ENCODE data around the gene REPS2. TPM values are rescaled to one million over a fixed set of nuclear protein-coding genes. Genes with fewer than 3 reads are reported as not detected.

REPS2 gene
- total and polyA plus RNA-seq, 2 donors from 2014 or later: 19.6 to 36.3 TPM

DNA sequence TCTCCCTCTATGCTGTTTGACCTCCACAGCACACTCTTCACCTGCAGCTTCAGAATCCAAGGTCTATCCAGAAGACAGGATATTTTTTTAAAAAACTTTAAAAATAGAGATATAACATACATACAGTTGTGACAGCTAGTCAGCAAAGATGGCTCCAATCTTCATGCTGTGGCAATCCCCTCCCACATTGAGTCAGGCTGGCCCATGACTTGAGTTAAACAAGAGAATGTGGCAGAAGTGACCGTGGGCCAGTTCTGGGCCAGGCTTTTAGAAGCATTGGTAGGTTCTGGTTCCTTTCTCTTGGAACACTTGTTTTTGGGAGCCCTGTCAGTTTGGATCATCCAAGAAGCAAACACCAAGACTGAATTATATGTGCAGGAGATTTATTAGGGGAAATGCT lies 36.1 kb upstream of the REPS2 start:
- TF ChIP-seq, protein P1, sequence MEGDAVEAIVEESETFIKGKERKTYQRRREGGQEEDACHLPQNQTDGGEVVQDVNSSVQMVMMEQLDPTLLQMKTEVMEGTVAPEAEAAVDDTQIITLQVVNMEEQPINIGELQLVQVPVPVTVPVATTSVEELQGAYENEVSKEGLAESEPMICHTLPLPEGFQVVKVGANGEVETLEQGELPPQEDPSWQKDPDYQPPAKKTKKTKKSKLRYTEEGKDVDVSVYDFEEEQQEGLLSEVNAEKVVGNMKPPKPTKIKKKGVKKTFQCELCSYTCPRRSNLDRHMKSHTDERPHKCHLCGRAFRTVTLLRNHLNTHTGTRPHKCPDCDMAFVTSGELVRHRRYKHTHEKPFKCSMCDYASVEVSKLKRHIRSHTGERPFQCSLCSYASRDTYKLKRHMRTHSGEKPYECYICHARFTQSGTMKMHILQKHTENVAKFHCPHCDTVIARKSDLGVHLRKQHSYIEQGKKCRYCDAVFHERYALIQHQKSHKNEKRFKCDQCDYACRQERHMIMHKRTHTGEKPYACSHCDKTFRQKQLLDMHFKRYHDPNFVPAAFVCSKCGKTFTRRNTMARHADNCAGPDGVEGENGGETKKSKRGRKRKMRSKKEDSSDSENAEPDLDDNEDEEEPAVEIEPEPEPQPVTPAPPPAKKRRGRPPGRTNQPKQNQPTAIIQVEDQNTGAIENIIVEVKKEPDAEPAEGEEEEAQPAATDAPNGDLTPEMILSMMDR (IDR thresholded peaks at IDR 0.05; ENCODE audit: borderline replicate concordance, extremely low read depth, insufficient read depth): no peak
- no peak for DNase-seq
- intact Hi-C loops (cut with DNase I): no loop called here
- Histone ChIP-seq H3K4me3 (ENCODE audit: low read length in 3 of 3) (no peak overlapping the region), H3K4me1 (ENCODE audit: control insufficient read depth in 2 of 3, insufficient read depth in 2 of 3, low read depth in 1 of 3, low read length in 3 of 3) (no peaks in the 10 kb centered on the region), H3K9me3 (ENCODE audit: control insufficient read depth in 2 of 3, insufficient read depth in 1 of 3, low read length in 3 of 3) (no peaks in the 10 kb centered on the region), H3K36me3 (ENCODE audit: control insufficient read depth in 2 of 3, insufficient read depth in 3 of 3, low read length in 3 of 3) (no peaks in the 10 kb centered on the region), H3K9ac (ENCODE audit: low read length in 3 of 3) (no peak overlapping the region), H3K27me3 (ENCODE audit: control insufficient read depth, insufficient read depth, low read length) (peaks cover 12% of the 10 kb centered on the region), H3K27ac (ENCODE audit: low read depth in 2 of 2, low read length in 2 of 2) (no peak overlapping the region)
- no peak for FAIRE-seq

DNA sequence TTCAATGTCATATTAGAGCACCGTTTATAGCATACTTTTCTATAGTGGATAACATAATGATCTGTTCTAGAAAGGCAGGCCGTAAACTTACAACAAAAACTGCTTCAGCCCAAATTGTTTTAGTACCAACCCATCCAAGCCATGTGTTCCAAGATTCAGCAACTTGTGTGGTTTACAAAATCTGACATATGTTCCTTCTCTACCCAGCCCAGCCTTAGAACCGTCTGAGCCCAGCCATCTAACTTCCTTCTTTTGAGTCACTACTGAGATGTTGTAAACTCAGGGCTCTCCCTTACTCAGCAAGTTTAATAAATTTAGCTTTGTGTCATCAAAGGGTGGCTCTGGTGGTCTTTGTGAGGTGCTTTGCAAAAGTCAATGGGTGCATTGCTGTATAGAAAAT lies 32.4 kb upstream of the REPS2 start:
- intact Hi-C loops (cut with DNase I): no loop called here
- Histone ChIP-seq H3K27me3 (ENCODE audit: control insufficient read depth, insufficient read depth, low read length) (peaks cover 6% of the 10 kb centered on the region), H3K4me1 (ENCODE audit: control insufficient read depth in 2 of 3, insufficient read depth in 2 of 3, low read depth in 1 of 3, low read length in 3 of 3) (no peaks in the 10 kb centered on the region), H3K9me3 (ENCODE audit: control insufficient read depth in 2 of 3, insufficient read depth in 1 of 3, low read length in 3 of 3) (no peaks in the 10 kb centered on the region), H3K4me3 (ENCODE audit: low read length in 3 of 3) (no peak overlapping the region), H3K9ac (ENCODE audit: low read length in 3 of 3) (no peak overlapping the region), H3K36me3 (ENCODE audit: control insufficient read depth in 2 of 3, insufficient read depth in 3 of 3, low read length in 3 of 3) (no peaks in the 10 kb centered on the region), H3K27ac (ENCODE audit: low read depth in 2 of 2, low read length in 2 of 2) (no peak overlapping the region)
- FAIRE-seq (no peak), DNase-seq (no peak)
- TF ChIP-seq, protein P1 (IDR thresholded peaks at IDR 0.05; ENCODE audit: borderline replicate concordance, extremely low read depth, insufficient read depth): no peak

DNA sequence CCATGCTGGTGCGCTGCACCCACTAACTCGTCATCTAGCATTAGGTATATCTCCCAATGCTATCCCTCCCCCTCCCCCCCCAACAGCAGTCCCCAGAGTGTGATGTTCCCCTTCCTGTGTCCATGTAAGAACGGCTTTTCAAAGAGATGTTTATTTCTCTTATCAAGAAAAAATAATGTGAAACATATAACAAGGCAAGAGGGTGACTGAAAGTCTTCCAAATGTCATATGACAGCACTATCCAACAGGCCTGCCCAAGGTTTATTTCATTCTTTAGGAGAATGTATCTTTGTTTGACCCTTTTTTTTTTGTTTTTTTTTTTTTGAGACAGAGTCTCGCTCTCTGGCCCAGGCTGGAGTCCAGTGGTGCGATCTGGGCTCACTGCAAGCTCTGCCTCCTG lies 29.9 kb upstream of the REPS2 start:
- DNase-seq (no peak), FAIRE-seq (no peak)
- intact Hi-C loops (cut with DNase I): no loop called here
- Histone ChIP-seq H3K9me3 (ENCODE audit: control insufficient read depth in 2 of 3, insufficient read depth in 1 of 3, low read length in 3 of 3) (no peaks in the 10 kb centered on the region), H3K36me3 (ENCODE audit: control insufficient read depth in 2 of 3, insufficient read depth in 3 of 3, low read length in 3 of 3) (no peaks in the 10 kb centered on the region), H3K4me1 (ENCODE audit: control insufficient read depth in 2 of 3, insufficient read depth in 2 of 3, low read depth in 1 of 3, low read length in 3 of 3) (no peaks in the 10 kb centered on the region), H3K27ac (ENCODE audit: low read depth in 2 of 2, low read length in 2 of 2) (no peak overlapping the region), H3K27me3 (ENCODE audit: control insufficient read depth, insufficient read depth, low read length) (peaks cover 9% of the 10 kb centered on the region), H3K9ac (ENCODE audit: low read length in 3 of 3) (no peak overlapping the region), H3K4me3 (ENCODE audit: low read length in 3 of 3) (no peak overlapping the region)
- TF ChIP-seq, protein P1 (IDR thresholded peaks at IDR 0.05; ENCODE audit: borderline replicate concordance, extremely low read depth, insufficient read depth): no peak

DNA sequence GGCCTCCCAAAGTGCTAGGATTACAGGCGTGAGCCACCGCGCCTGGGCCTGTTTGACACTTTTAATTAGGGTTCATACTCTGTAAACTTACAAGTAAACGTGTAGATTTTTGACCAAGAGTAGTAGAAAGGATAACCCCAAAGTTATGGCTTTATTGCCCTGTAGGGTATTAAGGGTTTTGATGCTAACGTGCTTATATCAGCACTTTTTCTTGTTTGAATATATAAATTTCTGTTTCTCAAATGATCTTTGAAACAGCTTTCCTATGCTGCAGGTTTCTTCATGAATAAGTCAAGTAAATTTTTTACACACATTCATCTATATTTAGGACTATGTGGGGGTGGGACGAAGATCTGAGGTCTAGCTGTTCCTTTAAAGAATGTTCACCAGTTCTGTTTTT lies 29.3 kb upstream of the REPS2 start:
- FAIRE-seq (no peak), DNase-seq (no peak)
- Histone ChIP-seq H3K9ac (ENCODE audit: low read length in 3 of 3) (no peak overlapping the region), H3K9me3 (ENCODE audit: control insufficient read depth in 2 of 3, insufficient read depth in 1 of 3, low read length in 3 of 3) (no peaks in the 10 kb centered on the region), H3K27me3 (ENCODE audit: control insufficient read depth, insufficient read depth, low read length) (peaks cover 9% of the 10 kb centered on the region), H3K4me1 (ENCODE audit: control insufficient read depth in 2 of 3, insufficient read depth in 2 of 3, low read depth in 1 of 3, low read length in 3 of 3) (no peaks in the 10 kb centered on the region), H3K36me3 (ENCODE audit: control insufficient read depth in 2 of 3, insufficient read depth in 3 of 3, low read length in 3 of 3) (no peaks in the 10 kb centered on the region), H3K4me3 (ENCODE audit: low read length in 3 of 3) (no peak overlapping the region), H3K27ac (ENCODE audit: low read depth in 2 of 2, low read length in 2 of 2) (no peak overlapping the region)
- intact Hi-C loops (cut with DNase I): no loop called here
- TF ChIP-seq, protein P1 (IDR thresholded peaks at IDR 0.05; ENCODE audit: borderline replicate concordance, extremely low read depth, insufficient read depth): no peak
